ENCODE data around the gene SCML1. TPM values are rescaled to one million over a fixed set of nuclear protein-coding genes. Genes with fewer than 3 reads are reported as not detected.

Gene SCML1
- total and polyA plus RNA-seq, 9 of the 15 experiments (the other 6 are each of a cell fraction or from before 2014, with no cell fraction given): 0.01 to 0.04 (median 0.04) TPM; not detected in 6

- no peak for TF ChIP-seq TFAP4 (CRISPR knock-in tag; IDR thresholded peaks at IDR 0.05; ENCODE audit: borderline replicate concordance)
- TF ChIP-seq ZNF121 (CRISPR knock-in tag; conservative IDR thresholded peaks at IDR 0.05): no peak
- 0 out of 2 replicates have a peak, but pooled peaks have one; percentile 3 for TF ChIP-seq MAFF (IDR thresholded peaks at IDR 0.05; ENCODE audit: low read length)
- TF ChIP-seq SMC3 (conservative IDR thresholded peaks at IDR 0.05; ENCODE audit: insufficient read depth, low read depth, low read length): peak; percentile 46
- TF ChIP-seq HDAC1 (IDR thresholded peaks at IDR 0.05): no peak
- TF ChIP-seq TGIF2 (CRISPR knock-in tag; IDR thresholded peaks at IDR 0.05): no peak
- TF ChIP-seq HNRNPLL (IDR thresholded peaks at IDR 0.05; ENCODE audit: low read depth, low read length, poor library complexity, severe bottlenecking): no peak
- TF ChIP-seq CTCF (IDR thresholded peaks at IDR 0.05 in 2 of 3, conservative IDR thresholded peaks at IDR 0.05 in 1 of 3; ENCODE audit: insufficient read depth in 2 of 3, low read depth in 1 of 3, low read length in 3 of 3): peak; percentile 41 to 62 (median 51)
- TF ChIP-seq ZNF609 (CRISPR knock-in tag; IDR thresholded peaks at IDR 0.05; ENCODE audit: borderline replicate concordance): no peak
- TF ChIP-seq ZNF518B (CRISPR knock-in tag; IDR thresholded peaks at IDR 0.05): no peak
- no peak for TF ChIP-seq RUNX1 (IDR thresholded peaks at IDR 0.05; ENCODE audit: low read depth)
- TF ChIP-seq PCBP2 (IDR thresholded peaks at IDR 0.05; ENCODE audit: low read depth, low read length, poor library complexity, severe bottlenecking): no peak
- no peak for TF ChIP-seq CREM (IDR thresholded peaks at IDR 0.05; ENCODE audit: low read depth)
- TF ChIP-seq NR3C1 (CRISPR knock-in tag; IDR thresholded peaks at IDR 0.05): no peak
- no peak for TF ChIP-seq NCOR1 (IDR thresholded peaks at IDR 0.05)
Observed at GRCh38 chrX:17689971-17690409, 47.3 kb upstream of the SCML1 start (continued).

Measured in K562 (cell line).